SJCRH30 (cell line): ENCODE measurements around the gene CCNT2. TPM values are rescaled to one million over a fixed set of nuclear protein-coding genes. Genes with fewer than 3 reads are reported as not detected.
"Not testable (repeated sequence)": the region's sequence is repeated elsewhere in the genome, so short reads cannot be mapped to it uniquely, and the experiment has no call there.

Source experiments
- DNase-seq, 2 experiments: peaks; one replicate each; pipeline ENCODE4 v3.0.0-alpha.2; 2015 to 2020
- H3K27ac ChIP-seq: fragments of 250-450 bp; sonication (Bioruptor Pico); 2 replicates; pipeline ENCODE4 v1.5.1; 2020; ENCODE audit warnings: mild to moderate bottlenecking, moderate library complexity
- H3K27me3 ChIP-seq: fragments of 250-450 bp; sonication (Bioruptor Pico); 2 replicates; pipeline ENCODE4 v1.5.1; 2020; ENCODE audit warnings: mild to moderate bottlenecking, moderate library complexity
- H3K36me3 ChIP-seq: fragments of 250-450 bp; sonication (Bioruptor Pico); 2 replicates; pipeline ENCODE4 v1.5.1; 2020; ENCODE audit warnings: mild to moderate bottlenecking, moderate library complexity
- H3K4me1 ChIP-seq: fragments of 250-450 bp; sonication (Bioruptor Pico); 2 replicates; pipeline ENCODE4 v1.5.1; 2020; ENCODE audit warnings: mild to moderate bottlenecking, moderate library complexity
- H3K4me3 ChIP-seq: fragments of 250-450 bp; sonication (Bioruptor Pico); 2 replicates; pipeline ENCODE4 v1.5.1; 2020; ENCODE audit warnings: mild to moderate bottlenecking, moderate library complexity
- H3K9me3 ChIP-seq: fragments of 250-450 bp; sonication (Bioruptor Pico); replicated peaks from 2 replicates; pipeline ENCODE4 v1.5.1; 2020; ENCODE audit warnings: mild to moderate bottlenecking, moderate library complexity
- total RNA-seq: library from RNA; depleted of rRNA; stranded (reverse); fragments of >200 nt; shearing (Covaris generic); gene quantifications from 2 replicates; pipeline ENCODE4 v1.2.3, GENCODE V29; 2014; rRNA removed

Gene CCNT2
- 36.7 and 39.8 TPM in 2 replicates for total RNA-seq

DNA sequence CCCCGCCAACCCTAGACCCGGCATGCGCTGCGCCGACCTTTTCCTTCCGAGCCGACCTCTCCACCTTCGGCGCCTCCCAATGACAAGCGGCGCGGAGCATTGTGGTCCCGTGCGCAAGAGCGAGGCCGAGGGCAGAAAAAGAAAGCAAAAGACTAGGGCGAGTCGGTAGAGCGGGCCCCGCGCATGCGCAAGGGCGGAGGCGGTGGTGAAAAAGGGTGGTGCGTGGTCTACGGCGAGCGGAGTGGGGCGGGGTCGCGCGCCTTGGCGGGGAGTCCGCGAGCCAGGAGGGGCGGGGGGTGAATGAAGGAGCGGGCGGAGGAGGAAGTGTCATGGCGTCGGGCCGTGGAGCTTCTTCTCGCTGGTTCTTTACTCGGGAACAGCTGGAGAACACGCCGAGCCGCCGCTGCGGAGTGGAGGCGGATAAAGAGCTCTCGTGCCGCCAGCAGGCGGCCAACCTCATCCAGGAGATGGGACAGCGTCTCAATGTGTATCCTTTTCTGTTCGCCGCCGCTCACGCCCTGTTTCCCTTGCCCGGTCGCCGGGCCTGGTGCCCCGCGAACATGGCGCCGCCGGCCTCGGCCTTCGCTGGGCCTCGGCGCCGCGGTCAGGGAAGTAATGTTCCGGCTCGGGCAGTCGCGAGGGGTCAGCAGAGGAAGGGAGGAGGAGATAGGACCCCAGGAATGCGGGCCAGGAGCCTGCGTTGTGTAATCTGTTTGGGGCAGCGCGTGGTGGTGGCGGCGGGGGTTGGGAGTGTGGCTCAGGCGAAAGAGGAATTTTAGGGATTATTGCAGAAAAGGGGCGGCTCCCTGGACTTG lies at the start of gene CCNT2:
Gene CCNT2 (plus strand): TSS at position 297 of the 815 bp plus-strand sequence. CDS start 33 bp downstream, at position 330.
- H3K36me3 ChIP-seq = peaks cover 16% of the 10 kb centered on the region
- no peaks in the 10 kb centered on the region for H3K27me3 ChIP-seq
- peak within 1 kb of the TSS; percentile 95 for H3K4me3 ChIP-seq
- H3K4me1 ChIP-seq = peaks cover 9% of the 10 kb centered on the region; the same call in 1 of the 2 replicates
- peak; percentile 99 for DNase-seq
- no peaks in the 10 kb centered on the region for H3K9me3 ChIP-seq
- peak within 1 kb of the TSS; percentile 98 for H3K27ac ChIP-seq

- Histone ChIP-seq H3K4me3 (no peak overlapping the region), H3K27me3 (no peaks in the 10 kb centered on the region), H3K4me1 (peaks cover 11% of the 10 kb centered on the region), H3K36me3 (no peaks in the 10 kb centered on the region), H3K27ac (peak overlapping the region; percentile 86), H3K9me3 (no peaks in the 10 kb centered on the region)
- peak; percentile 86 to 87 for DNase-seq
Observed at GRCh38 chr2:134869946-134870736, 48.5 kb upstream of the CCNT2 start.

DNA sequence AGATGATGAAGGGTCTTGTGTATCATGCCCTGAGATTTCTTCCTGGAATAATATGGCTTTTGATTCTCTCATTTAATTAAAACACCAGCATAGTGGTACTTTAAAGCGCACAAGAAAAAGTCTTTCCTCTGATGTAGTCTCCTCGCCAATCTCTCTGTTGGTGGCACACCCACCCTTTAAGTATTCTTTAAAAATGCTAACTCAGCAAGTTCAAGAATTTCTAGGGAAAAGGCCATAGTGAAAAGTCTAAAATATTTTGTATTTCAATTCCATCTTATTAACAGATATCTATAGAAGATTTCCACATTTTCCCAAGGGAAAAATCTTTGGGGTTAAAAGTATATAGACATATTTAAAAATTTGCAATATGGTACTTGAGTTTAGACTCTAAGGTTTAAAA lies 45.5 kb upstream of the CCNT2 start:
- Histone ChIP-seq H3K4me1 (peaks cover 14% of the 10 kb centered on the region), H3K36me3 (no peaks in the 10 kb centered on the region), H3K27me3 (no peaks in the 10 kb centered on the region), H3K9me3 (no peaks in the 10 kb centered on the region), H3K4me3 (no peak overlapping the region), H3K27ac (no peak overlapping the region)
- no peak for DNase-seq

DNA sequence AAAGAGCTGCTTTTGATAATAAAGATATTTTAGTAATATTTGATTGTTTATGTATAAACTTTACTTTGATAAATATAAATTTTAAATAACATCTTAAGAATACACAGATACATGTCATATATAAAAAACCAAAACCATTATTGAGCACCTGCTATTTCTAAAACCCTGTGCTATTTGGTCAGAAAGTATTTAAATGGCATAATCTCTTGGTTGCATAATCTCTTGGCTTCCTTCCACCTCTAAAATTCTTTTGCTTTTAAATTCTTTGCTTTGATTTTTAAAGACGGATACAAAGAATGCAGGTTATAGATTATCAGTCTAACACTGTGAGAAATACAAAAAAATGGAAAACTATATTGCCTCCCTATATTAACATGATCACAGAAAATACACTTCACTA lies 43.3 kb upstream of the CCNT2 start:
- Histone ChIP-seq H3K36me3 (no peaks in the 10 kb centered on the region), H3K4me1 (peaks cover 8% of the 10 kb centered on the region), H3K27me3 (no peaks in the 10 kb centered on the region), H3K4me3 (no peak overlapping the region), H3K27ac (no peak overlapping the region), H3K9me3 (no peaks in the 10 kb centered on the region)
- no peak for DNase-seq

GRCh38 chr2:134882773-134883172 lies 35.8 kb upstream of the CCNT2 start:
- no peak overlapping the region for H3K27ac ChIP-seq
- no peaks in the 10 kb centered on the region for H3K9me3 ChIP-seq
- H3K27me3 ChIP-seq = no peaks in the 10 kb centered on the region
- H3K4me3 ChIP-seq = no peak overlapping the region
- H3K36me3 ChIP-seq = no peaks in the 10 kb centered on the region
- no peak for DNase-seq
- H3K4me1 ChIP-seq = no peaks in the 10 kb centered on the region

DNA sequence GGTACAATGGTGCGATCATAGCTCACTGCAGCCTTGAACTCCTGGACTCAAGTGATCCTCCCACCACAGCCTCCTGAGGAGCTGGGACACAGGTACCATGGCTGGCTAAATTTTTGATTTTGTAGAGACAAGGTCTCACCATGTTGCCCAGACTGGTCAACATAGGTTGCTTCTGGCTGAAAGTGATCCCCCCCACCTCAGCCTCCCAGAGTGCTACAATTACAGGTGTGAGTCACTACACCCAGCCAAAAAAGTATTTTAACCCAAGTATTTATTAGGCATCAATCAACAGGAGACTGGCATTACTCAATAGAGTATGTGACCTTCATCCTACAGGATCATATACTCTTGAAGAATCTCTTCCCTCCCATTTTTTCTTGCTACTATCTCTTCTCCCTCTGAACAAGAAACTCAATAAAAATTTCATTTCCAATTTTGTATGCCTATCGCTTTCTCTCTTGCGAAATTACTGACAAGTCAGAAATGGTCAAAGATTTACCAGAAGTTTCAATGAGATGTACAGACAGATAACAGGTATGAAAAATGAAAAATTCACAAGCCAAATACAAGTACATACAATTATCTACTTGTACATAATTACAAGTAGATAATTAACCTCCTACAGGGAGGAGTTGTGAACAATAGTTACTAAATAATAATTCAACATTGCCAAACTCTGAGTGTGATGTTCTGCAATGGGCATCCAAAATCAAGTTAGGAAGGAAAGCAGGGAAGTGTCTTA lies 34.9 kb upstream of the CCNT2 start:
- no peaks in the 10 kb centered on the region for H3K4me1 ChIP-seq
- H3K4me3 ChIP-seq = no peak overlapping the region
- H3K27me3 ChIP-seq = no peaks in the 10 kb centered on the region
- no peaks in the 10 kb centered on the region for H3K36me3 ChIP-seq
- no peak overlapping the region for H3K27ac ChIP-seq
- H3K9me3 ChIP-seq = no peaks in the 10 kb centered on the region
- no peak for DNase-seq

DNA sequence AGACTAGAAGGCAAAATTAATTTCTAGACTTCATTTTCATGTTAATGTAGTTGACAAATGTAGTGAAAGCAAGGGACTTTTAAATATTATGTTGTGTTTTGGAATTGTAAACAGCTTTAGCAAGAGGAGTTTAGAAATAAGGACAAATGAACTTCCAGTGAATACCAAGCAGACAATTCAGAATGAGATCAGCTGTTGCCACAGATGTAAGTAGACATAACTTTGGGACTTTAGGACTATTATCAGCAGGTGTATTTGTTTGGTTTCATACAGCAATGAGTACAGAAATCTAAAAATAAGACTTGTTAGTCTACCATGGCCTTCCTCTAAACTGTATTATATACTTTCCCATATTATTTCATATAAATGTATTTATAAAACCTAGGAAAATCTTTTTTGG lies 34.2 kb upstream of the CCNT2 start:
- Histone ChIP-seq H3K36me3 (no peaks in the 10 kb centered on the region), H3K27ac (no peak overlapping the region), H3K4me3 (no peak overlapping the region), H3K27me3 (no peaks in the 10 kb centered on the region), H3K4me1 (no peaks in the 10 kb centered on the region), H3K9me3 (no peaks in the 10 kb centered on the region)
- no peak for DNase-seq

GRCh38 chr2:134892282-134893035 lies 26.2 kb upstream of the CCNT2 start:
- DNase-seq = no peak
- H3K36me3 ChIP-seq = no peaks in the 10 kb centered on the region
- H3K4me3 ChIP-seq = no peak overlapping the region
- H3K27me3 ChIP-seq = no peaks in the 10 kb centered on the region
- no peak overlapping the region for H3K27ac ChIP-seq
- H3K4me1 ChIP-seq = no peaks in the 10 kb centered on the region
- H3K9me3 ChIP-seq = no peaks in the 10 kb centered on the region

- Histone ChIP-seq H3K4me1 (peaks cover 7% of the 10 kb centered on the region; the same call in 1 of the 2 replicates), H3K27ac (no peak overlapping the region), H3K4me3 (no peak overlapping the region), H3K9me3 (no peaks in the 10 kb centered on the region), H3K36me3 (no peaks in the 10 kb centered on the region), H3K27me3 (no peaks in the 10 kb centered on the region)
- DNase-seq = peak in 1 of 2 experiments; percentile 13
Observed at GRCh38 chr2:134897932-134898331, 20.7 kb upstream of the CCNT2 start.

DNA sequence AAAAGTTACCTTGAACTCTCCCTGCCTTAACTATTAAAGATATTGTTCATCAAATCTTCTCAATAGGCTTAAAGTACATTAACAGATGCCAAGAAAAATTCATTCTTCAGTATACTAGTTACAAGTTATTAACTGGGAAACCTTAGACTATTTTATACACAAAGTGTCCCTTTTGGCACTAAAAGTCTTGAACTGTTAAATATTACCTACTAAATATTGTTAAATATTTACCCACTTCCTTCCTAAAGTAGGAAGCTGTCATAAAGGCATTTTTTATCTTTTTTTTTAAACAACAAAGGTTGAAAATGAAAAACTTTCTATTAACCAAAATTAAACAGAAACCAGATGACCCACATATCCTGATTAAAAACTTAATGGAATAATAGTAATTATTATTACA lies 19.4 kb upstream of the CCNT2 start:
- Histone ChIP-seq H3K36me3 (no peaks in the 10 kb centered on the region), H3K4me1 (peaks cover 7% of the 10 kb centered on the region; the same call in 1 of the 2 replicates), H3K27me3 (no peaks in the 10 kb centered on the region), H3K9me3 (no peaks in the 10 kb centered on the region), H3K27ac (no peak overlapping the region), H3K4me3 (no peak overlapping the region)
- no peak for DNase-seq

DNA sequence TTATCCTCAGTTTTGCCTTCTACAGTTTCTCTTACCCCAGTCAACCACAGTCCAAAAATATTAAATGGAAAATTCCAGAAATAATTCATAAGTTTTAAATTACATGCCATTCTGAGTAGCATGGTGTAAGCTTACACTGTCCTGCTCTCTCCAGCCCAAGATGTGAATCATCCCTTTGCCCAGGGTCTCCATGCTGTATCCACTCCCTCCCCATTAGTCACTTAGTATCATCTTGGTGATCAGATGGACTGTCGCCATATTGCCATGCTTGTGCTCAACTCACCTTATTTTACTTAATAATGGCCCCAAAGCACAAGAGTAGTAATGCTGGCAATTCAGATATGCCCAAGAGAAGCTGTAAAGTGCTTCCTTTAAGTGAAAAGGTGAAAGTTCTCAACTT lies 18.5 kb upstream of the CCNT2 start:
- no peak overlapping the region for H3K27ac ChIP-seq
- peak; percentile 26 to 33 for DNase-seq

DNA sequence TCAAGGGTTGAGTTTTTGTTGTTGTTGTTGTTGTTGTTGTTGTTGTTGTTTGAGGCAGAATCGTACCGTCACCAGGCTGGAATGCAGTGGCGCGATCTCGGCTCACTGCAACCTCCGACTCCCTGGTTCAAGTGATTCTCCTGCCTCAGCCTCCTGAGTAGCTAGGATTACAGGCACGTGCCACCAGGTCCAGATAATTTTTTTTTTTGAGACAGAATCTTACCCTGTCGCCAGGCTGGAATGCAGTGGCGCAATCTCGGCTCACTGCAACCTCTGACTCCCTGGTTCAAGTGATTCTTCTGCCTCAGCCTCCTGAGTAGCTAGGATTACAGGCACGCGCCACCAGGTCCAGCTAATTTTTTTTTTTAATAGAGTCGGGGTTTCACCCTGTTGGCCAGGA lies 14.9 kb upstream of the CCNT2 start:
- H3K27me3 ChIP-seq, H3K4me1 ChIP-seq, H3K27ac ChIP-seq, H3K4me3 ChIP-seq, H3K9me3 ChIP-seq, H3K36me3 ChIP-seq, DNase-seq: not testable (repeated sequence)

More for the DNA sequence above, 18.5 kb upstream of the CCNT2 start:
- Histone ChIP-seq H3K9me3 (no peaks in the 10 kb centered on the region), H3K4me1 (peaks cover 7% of the 10 kb centered on the region; the same call in 1 of the 2 replicates), H3K36me3 (no peaks in the 10 kb centered on the region), H3K4me3 (no peak overlapping the region), H3K27me3 (no peaks in the 10 kb centered on the region)

- no peak overlapping the region for H3K27ac ChIP-seq
- peaks cover under 1% of the 10 kb centered on the region; the same call in 1 of the 2 replicates for H3K4me1 ChIP-seq
- no peaks in the 10 kb centered on the region for H3K36me3 ChIP-seq
- peaks cover 6% of the 10 kb centered on the region; the same call in 1 of the 2 replicates for H3K9me3 ChIP-seq
- H3K4me3 ChIP-seq = no peak overlapping the region
- no peaks in the 10 kb centered on the region for H3K27me3 ChIP-seq
- no peak for DNase-seq
Observed at GRCh38 chr2:134905168-134905567, 13.5 kb upstream of the CCNT2 start.

DNA sequence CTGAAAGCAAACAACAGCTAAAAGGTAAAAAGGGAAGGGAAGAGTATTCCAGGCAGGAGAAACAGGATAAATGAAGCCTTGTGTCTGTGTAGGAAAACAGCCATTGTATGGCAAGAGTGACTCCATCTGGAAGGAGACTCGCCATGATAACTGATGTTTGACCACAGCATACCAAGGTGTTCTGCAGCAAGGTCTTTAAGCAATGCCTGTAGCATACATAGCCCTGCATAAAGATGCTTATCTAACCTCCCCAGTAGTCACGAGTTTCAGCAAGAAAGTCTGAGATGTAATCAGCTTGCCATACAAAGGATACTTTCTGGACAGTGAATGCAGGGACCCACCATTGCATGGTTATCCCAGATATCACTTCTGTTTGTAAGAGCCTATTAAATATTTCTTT lies 11.9 kb upstream of the CCNT2 start:
- H3K36me3 ChIP-seq = no peaks in the 10 kb centered on the region
- H3K4me3 ChIP-seq = no peak overlapping the region
- H3K9me3 ChIP-seq = peaks cover 6% of the 10 kb centered on the region; the same call in 1 of the 2 replicates
- H3K27me3 ChIP-seq = no peaks in the 10 kb centered on the region
- no peaks in the 10 kb centered on the region for H3K4me1 ChIP-seq
- H3K27ac ChIP-seq = no peak overlapping the region
- no peak for DNase-seq
